IgD-negative memory B cell (primary cell): ENCODE measurements around the gene FOXP1. TPM values are rescaled to one million over a fixed set of nuclear protein-coding genes. Genes with fewer than 3 reads are reported as not detected.

Source experiments
- H3K27ac Mint-ChIP-seq, 3 donors: one replicate each; pipeline ENCODE4 v1.8.0; 2020 to 2022; ENCODE audit warnings: mild to moderate bottlenecking in 3 of 3, mixed read lengths in 3 of 3, moderate library complexity in 1 of 3
- H3K27me3 Mint-ChIP-seq: one replicate; pipeline ENCODE4 v1.8.0; 2021; ENCODE audit warnings: mixed read lengths
- H3K36me3 Mint-ChIP-seq: one replicate; pipeline ENCODE4 v1.8.0; 2020; ENCODE audit warnings: mild to moderate bottlenecking, mixed read lengths
- H3K4me1 Mint-ChIP-seq, 3 donors: one replicate each; pipeline ENCODE4 v1.8.0; 2020 to 2022; ENCODE audit warnings: mixed read lengths in 3 of 3, mild to moderate bottlenecking in 1 of 3
- H3K4me3 Mint-ChIP-seq, 4 donors: one replicate each; pipeline ENCODE4 v1.8.0; 2020 to 2022; ENCODE audit warnings: mild to moderate bottlenecking in 4 of 4, mixed read lengths in 4 of 4, moderate library complexity in 3 of 4
- H3K9me3 Mint-ChIP-seq, 3 donors: one replicate each; pipeline ENCODE4 v1.8.0; 2020 to 2021; ENCODE audit warnings: mixed read lengths in 3 of 3, mild to moderate bottlenecking in 1 of 3
- polyA plus RNA-seq: library from polyadenylated mRNA; unstranded; fragments of 300-500 nt; fragmentation: Illumina TruSeq; gene quantifications from one replicate; pipeline ENCODE4 v1.2.3, GENCODE V29; 2021

The FOXP1 gene
- polyA plus RNA-seq, 1 donor from 2014 or later, result 277 TPM

GRCh38 chr3:71099997-71100719 is 483.4 kb downstream of the FOXP1 start:
- peaks cover 43 to 73% (median 59%) of the 10 kb centered on the region in 3 donors for H3K4me1 Mint-ChIP-seq
- H3K4me3 Mint-ChIP-seq, result peak overlapping the region; percentile 48 to 68 (median 56)
- H3K36me3 Mint-ChIP-seq, result peaks cover 12% of the 10 kb centered on the region
- H3K9me3 Mint-ChIP-seq, result no peaks in the 10 kb centered on the region
- H3K27ac Mint-ChIP-seq, result peak overlapping the region; percentile 18 to 81 (median 44)
- no peaks in the 10 kb centered on the region for H3K27me3 Mint-ChIP-seq

DNA sequence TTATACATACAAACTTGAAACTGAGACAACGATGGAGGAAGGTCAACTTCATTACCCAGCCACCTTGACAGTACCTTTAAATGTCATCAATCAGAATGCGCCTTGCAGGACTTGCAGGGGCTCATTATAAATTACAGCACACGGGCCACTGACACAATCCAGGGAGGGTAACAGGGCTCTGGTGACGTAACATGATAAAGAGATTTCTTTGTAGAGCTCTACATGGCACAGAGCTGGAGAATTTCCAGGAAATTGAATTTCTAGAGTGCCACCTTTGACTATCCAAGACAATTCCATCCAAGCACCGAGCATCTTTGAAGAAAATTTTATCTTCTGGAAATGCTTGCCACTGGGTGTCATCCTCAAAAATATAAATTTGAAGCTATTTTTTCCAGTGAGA is 486.0 kb downstream of the FOXP1 start:
- peak overlapping the region in 2 of 3 donors; percentile 20 to 89 for H3K27ac Mint-ChIP-seq
- peaks cover 34 to 64% (median 61%) of the 10 kb centered on the region in 3 donors for H3K4me1 Mint-ChIP-seq
- H3K4me3 Mint-ChIP-seq, result no peak overlapping the region
- peaks cover 12% of the 10 kb centered on the region for H3K36me3 Mint-ChIP-seq
- H3K27me3 Mint-ChIP-seq, result peaks cover 1% of the 10 kb centered on the region
- no peaks in the 10 kb centered on the region for H3K9me3 Mint-ChIP-seq

GRCh38 chr3:71095511-71096291 is 487.8 kb downstream of the FOXP1 start:
- peaks cover 9% of the 10 kb centered on the region for H3K36me3 Mint-ChIP-seq
- peak overlapping the region; percentile 10 to 85 (median 26) for H3K27ac Mint-ChIP-seq
- no peaks in the 10 kb centered on the region for H3K9me3 Mint-ChIP-seq
- peaks cover 1% of the 10 kb centered on the region for H3K27me3 Mint-ChIP-seq
- H3K4me1 Mint-ChIP-seq, result peaks cover 29 to 52% (median 48%) of the 10 kb centered on the region in 3 donors
- no peak overlapping the region for H3K4me3 Mint-ChIP-seq

- Mint-ChIP-seq H3K9me3 (no peaks in the 10 kb centered on the region), H3K27me3 (peaks cover 3% of the 10 kb centered on the region), H3K36me3 (peaks cover 9% of the 10 kb centered on the region), H3K4me1 (peaks cover 27 to 50% (median 47%) of the 10 kb centered on the region in 3 donors), H3K4me3 (peak overlapping the region in 1 of 4 donors; percentile 17), H3K27ac (peak overlapping the region in 2 of 3 donors; percentile 38 to 44)
These were observed 488.8 kb downstream of the FOXP1 start for GRCh38 chr3:71094658-71095209.

DNA sequence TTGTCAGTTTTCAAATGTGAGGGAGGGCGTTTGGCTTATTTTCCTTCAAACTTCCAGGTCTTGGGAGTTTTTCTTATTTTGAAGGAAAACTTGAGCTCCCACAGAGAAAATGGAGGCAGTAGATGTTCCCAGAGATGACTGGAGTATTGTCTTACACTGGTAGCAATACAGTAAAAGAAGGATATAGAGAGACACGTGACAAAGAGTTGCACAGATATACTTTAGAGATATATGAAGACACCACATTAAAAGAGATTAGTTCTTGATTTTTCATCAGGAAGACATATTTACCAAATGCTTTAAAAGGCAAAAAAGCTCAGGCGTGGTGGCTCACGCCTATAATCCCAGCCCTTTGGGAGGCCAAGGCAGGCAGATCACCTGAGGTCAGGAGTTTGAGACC is 490.9 kb downstream of the FOXP1 start:
- Mint-ChIP-seq H3K36me3 (peaks cover 9% of the 10 kb centered on the region), H3K4me3 (peak overlapping the region in 2 of 4 donors; percentile 11 to 45), H3K27me3 (peaks cover 3% of the 10 kb centered on the region), H3K27ac (peak overlapping the region; percentile 46 to 94 (median 67)), H3K9me3 (peaks cover 0 to 2% (median 0%) of the 10 kb centered on the region in 3 donors), H3K4me1 (peaks cover 43 to 57% (median 53%) of the 10 kb centered on the region in 3 donors)

GRCh38 chr3:71090207-71090606 is 493.3 kb downstream of the FOXP1 start:
- Mint-ChIP-seq H3K4me3 (peak overlapping the region; percentile 52 to 85 (median 62)), H3K9me3 (peaks cover 0 to 2% (median 0%) of the 10 kb centered on the region in 3 donors), H3K4me1 (peaks cover 44 to 60% (median 47%) of the 10 kb centered on the region in 3 donors), H3K36me3 (peaks cover 5% of the 10 kb centered on the region), H3K27ac (peak overlapping the region; percentile 89 to 97 (median 93)), H3K27me3 (peaks cover 3% of the 10 kb centered on the region)

- Mint-ChIP-seq H3K36me3 (peaks cover 3% of the 10 kb centered on the region), H3K9me3 (peaks cover 0 to 2% (median 0%) of the 10 kb centered on the region in 3 donors), H3K27ac (peak overlapping the region; percentile 89 to 98 (median 93)), H3K27me3 (peaks cover 3% of the 10 kb centered on the region), H3K4me3 (peak overlapping the region; percentile 35 to 85 (median 58)), H3K4me1 (peaks cover 45 to 58% (median 45%) of the 10 kb centered on the region in 3 donors)
These were observed 494.2 kb downstream of the FOXP1 start for GRCh38 chr3:71089271-71089847.

GRCh38 chr3:71088742-71089141 is 494.8 kb downstream of the FOXP1 start:
- Mint-ChIP-seq H3K9me3 (peaks cover 0 to 2% (median 0%) of the 10 kb centered on the region in 3 donors), H3K27me3 (peaks cover 3% of the 10 kb centered on the region), H3K4me3 (peak overlapping the region in 3 of 4 donors; percentile 49 to 85 (median 52)), H3K27ac (peak overlapping the region; percentile 89 to 98 (median 93)), H3K4me1 (peaks cover 47 to 61% (median 51%) of the 10 kb centered on the region in 3 donors), H3K36me3 (peaks cover 2% of the 10 kb centered on the region)

- peaks cover 0 to 2% (median 0%) of the 10 kb centered on the region in 3 donors for H3K9me3 Mint-ChIP-seq
- peak overlapping the region; percentile 49 to 71 (median 60) for H3K4me3 Mint-ChIP-seq
- H3K27ac Mint-ChIP-seq, result peak overlapping the region; percentile 89 to 98 (median 93)
- peaks cover 2% of the 10 kb centered on the region for H3K36me3 Mint-ChIP-seq
- peaks cover 48 to 64% (median 53%) of the 10 kb centered on the region in 3 donors for H3K4me1 Mint-ChIP-seq
- peaks cover 3% of the 10 kb centered on the region for H3K27me3 Mint-ChIP-seq
These were observed 495.4 kb downstream of the FOXP1 start for GRCh38 chr3:71088019-71088708.

- Mint-ChIP-seq H3K4me1 (peaks cover 43 to 63% (median 53%) of the 10 kb centered on the region in 3 donors), H3K27me3 (peaks cover 1% of the 10 kb centered on the region), H3K27ac (peak overlapping the region; percentile 89 to 98 (median 93)), H3K9me3 (peaks cover 0 to 2% (median 0%) of the 10 kb centered on the region in 3 donors), H3K4me3 (peak overlapping the region; percentile 52 to 88 (median 76)), H3K36me3 (peaks cover 2% of the 10 kb centered on the region)
These were observed 496.1 kb downstream of the FOXP1 start for GRCh38 chr3:71087143-71088018.

- H3K27me3 Mint-ChIP-seq, result peaks cover 1% of the 10 kb centered on the region
- H3K4me1 Mint-ChIP-seq, result peaks cover 42 to 61% (median 49%) of the 10 kb centered on the region in 3 donors
- peaks cover 2% of the 10 kb centered on the region for H3K36me3 Mint-ChIP-seq
- H3K4me3 Mint-ChIP-seq, result peak overlapping the region; percentile 52 to 88 (median 72)
- peaks cover 0 to 2% (median 0%) of the 10 kb centered on the region in 3 donors for H3K9me3 Mint-ChIP-seq
- peak overlapping the region; percentile 89 to 98 (median 93) for H3K27ac Mint-ChIP-seq
These were observed 496.8 kb downstream of the FOXP1 start for GRCh38 chr3:71086777-71087142.

DNA sequence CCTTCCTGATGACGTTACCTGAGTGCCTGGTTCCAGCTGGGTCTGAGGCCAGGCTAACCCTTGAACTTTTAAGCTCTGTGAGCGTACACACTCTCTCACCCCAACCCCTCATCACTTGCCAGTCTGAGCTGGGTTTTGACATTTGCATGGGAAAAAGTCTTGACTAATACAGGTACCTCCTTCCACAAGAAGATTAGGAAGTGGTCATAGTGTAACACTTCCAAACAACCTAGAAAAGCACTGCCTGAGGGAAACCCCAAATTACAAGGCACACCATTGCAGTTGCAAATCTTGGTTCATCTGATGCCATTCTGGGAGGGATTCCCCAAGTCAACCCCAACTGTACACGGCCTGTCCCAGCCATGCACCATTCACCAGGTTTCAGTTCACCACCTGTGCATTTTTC is 499.8 kb downstream of the FOXP1 start:
- H3K4me3 Mint-ChIP-seq, result peak overlapping the region in 3 of 4 donors; percentile 44 to 83 (median 47)
- H3K9me3 Mint-ChIP-seq, result peaks cover 0 to 2% (median 0%) of the 10 kb centered on the region in 3 donors
- H3K27ac Mint-ChIP-seq, result peak overlapping the region; percentile 61 to 91 (median 86)
- H3K27me3 Mint-ChIP-seq, result no peaks in the 10 kb centered on the region
- H3K4me1 Mint-ChIP-seq, result peaks cover 53 to 64% (median 54%) of the 10 kb centered on the region in 3 donors
- peaks cover 6% of the 10 kb centered on the region for H3K36me3 Mint-ChIP-seq

GRCh38 chr3:71082833-71083232 is 500.7 kb downstream of the FOXP1 start:
- no peaks in the 10 kb centered on the region for H3K27me3 Mint-ChIP-seq
- H3K9me3 Mint-ChIP-seq, result no peaks in the 10 kb centered on the region
- no peak overlapping the region for H3K4me3 Mint-ChIP-seq
- peaks cover 49 to 63% (median 60%) of the 10 kb centered on the region in 3 donors for H3K4me1 Mint-ChIP-seq
- peak overlapping the region; percentile 61 to 91 (median 86) for H3K27ac Mint-ChIP-seq
- H3K36me3 Mint-ChIP-seq, result peaks cover 7% of the 10 kb centered on the region
